H9 (cell line): ENCODE results near the gene SIT1. TPM values are rescaled to one million over a fixed set of nuclear protein-coding genes. Genes with fewer than 3 reads are reported as not detected.

Experiments used
- DNase-seq: peaks from one replicate; pipeline ENCODE4 v3.0.0-alpha.2; 2017
- H2AFZ ChIP-seq: one replicate; pipeline ENCODE4 v1.6.1; 2013; ENCODE audit warnings: mild to moderate bottlenecking, low read length, control low read depth, moderate library complexity
- H2AK5ac ChIP-seq: 2 replicates; pipeline ENCODE4 v1.6.1; 2013; ENCODE audit warnings: low read length, control low read depth, mixed read lengths; ENCODE audit not compliant: insufficient read length
- H2BK120ac ChIP-seq: one replicate; pipeline ENCODE4 v1.6.1; 2013; ENCODE audit warnings: low read depth, mild to moderate bottlenecking, low read length, control low read depth, inconsistent platforms; ENCODE audit not compliant: poor library complexity, severe bottlenecking
- H2BK12ac ChIP-seq: 2 replicates; pipeline ENCODE4 v1.6.1; 2013; ENCODE audit warnings: low read length, control low read depth, mixed read lengths, low read depth; ENCODE audit not compliant: insufficient read length
- H2BK15ac ChIP-seq: 2 replicates; pipeline ENCODE4 v1.6.1; 2013; ENCODE audit warnings: low read depth, low read length, control low read depth
- H2BK20ac ChIP-seq: one replicate; pipeline ENCODE4 v1.6.1; 2013; ENCODE audit warnings: low read depth, mild to moderate bottlenecking, low read length, control low read depth, inconsistent platforms; ENCODE audit not compliant: poor library complexity, severe bottlenecking
- H2BK5ac ChIP-seq: 2 replicates; pipeline ENCODE4 v1.6.1; 2013; ENCODE audit warnings: low read length, control low read depth, mixed read lengths; ENCODE audit not compliant: insufficient read length
- H3K14ac ChIP-seq: 2 replicates; pipeline ENCODE4 v1.6.1; 2013; ENCODE audit warnings: low read length, control low read depth; ENCODE audit not compliant: insufficient read depth
- H3K18ac ChIP-seq: 2 replicates; pipeline ENCODE4 v1.6.1; 2013; ENCODE audit warnings: low read depth, mild to moderate bottlenecking, mixed read lengths, low read length, control low read depth; ENCODE audit not compliant: insufficient read length
- H3K23ac ChIP-seq: 2 replicates; pipeline ENCODE4 v1.6.1; 2013; ENCODE audit warnings: low read length, control low read depth, mixed read lengths, low read depth; ENCODE audit not compliant: insufficient read length
- H3K23me2 ChIP-seq: 2 replicates; pipeline ENCODE4 v1.6.1; 2013; ENCODE audit warnings: low read depth, mild to moderate bottlenecking, mixed read lengths, low read length, control low read depth; ENCODE audit not compliant: insufficient read length, poor library complexity, severe bottlenecking
- H3K27ac ChIP-seq: 2 replicates; pipeline ENCODE4 v1.5.1; 2013; ENCODE audit warnings: low read length, control low read depth, mixed read lengths, low read depth; ENCODE audit not compliant: insufficient read length
- H3K27me3 ChIP-seq: 2 replicates; pipeline ENCODE4 v1.6.1; 2013; ENCODE audit warnings: low read length, control low read depth, inconsistent platforms; ENCODE audit not compliant: insufficient read depth
- H3K4ac ChIP-seq: 2 replicates; pipeline ENCODE4 v1.6.1; 2013; ENCODE audit warnings: low read depth, mild to moderate bottlenecking, control low read depth, inconsistent platforms, low read length, moderate library complexity
- H3K4me1 ChIP-seq: 2 replicates; pipeline ENCODE4 v1.6.1; 2013; ENCODE audit warnings: low read length, control low read depth, inconsistent platforms; ENCODE audit not compliant: insufficient read depth
- H3K4me2 ChIP-seq: 2 replicates; pipeline ENCODE4 v1.6.1; 2013; ENCODE audit warnings: low read length, control low read depth, mixed read lengths; ENCODE audit not compliant: insufficient read length, insufficient read depth
- H3K56ac ChIP-seq: 2 replicates; pipeline ENCODE4 v1.6.1; 2013; ENCODE audit warnings: low read depth, mild to moderate bottlenecking, mixed read lengths, low read length, control low read depth; ENCODE audit not compliant: insufficient read length
- H3K79me1 ChIP-seq: 2 replicates; pipeline ENCODE4 v1.6.1; 2013; ENCODE audit warnings: low read depth, mild to moderate bottlenecking, moderate library complexity, low read length, control low read depth, inconsistent platforms; ENCODE audit not compliant: insufficient read depth, poor library complexity, severe bottlenecking
- H3K79me2 ChIP-seq: 2 replicates; pipeline ENCODE4 v1.6.1; 2013; ENCODE audit warnings: low read length, control low read depth, inconsistent platforms; ENCODE audit not compliant: insufficient read depth
- H3K9ac ChIP-seq: 2 replicates; pipeline ENCODE4 v1.6.1; 2013; ENCODE audit warnings: low read length, control low read depth, mixed read lengths; ENCODE audit not compliant: insufficient read length; ENCODE audit errors: extremely low read depth
- H3K9me3 ChIP-seq: one replicate; pipeline ENCODE4 v1.6.1; 2013; ENCODE audit warnings: low read depth, low read length, inconsistent platforms; ENCODE audit not compliant: control insufficient read depth
- H3T11ph ChIP-seq: one replicate; pipeline ENCODE4 v1.6.1; 2013; ENCODE audit warnings: mild to moderate bottlenecking, low read length, control low read depth, inconsistent platforms
- H4K20me1 ChIP-seq: one replicate; pipeline ENCODE4 v1.6.1; 2013; ENCODE audit not compliant: control insufficient read depth, insufficient read length, insufficient read depth
- H4K5ac ChIP-seq: 2 replicates; pipeline ENCODE4 v1.6.1; 2013; ENCODE audit warnings: low read depth, mild to moderate bottlenecking, mixed read lengths, low read length, control low read depth; ENCODE audit not compliant: insufficient read length
- H4K8ac ChIP-seq: replicated peaks from 2 replicates; pipeline ENCODE4 v1.6.1; 2013; ENCODE audit warnings: low read length, control low read depth, mixed read lengths, low read depth; ENCODE audit not compliant: insufficient read length
- H4K91ac ChIP-seq: 2 replicates; pipeline ENCODE4 v1.6.1; 2013; ENCODE audit warnings: low read depth, mild to moderate bottlenecking, moderate library complexity, mixed read lengths, low read length, control low read depth; ENCODE audit not compliant: insufficient read length
- H3K27ac Mint-ChIP-seq, 3 experiments: 2 replicates in 2 of 3; 3 replicates in 1 of 3; pipeline ENCODE4 v1.8.0; 2020 to 2021; ENCODE audit warnings: mixed read lengths in 3 of 3, mild to moderate bottlenecking in 1 of 3, moderate library complexity in 1 of 3
- H3K27me3 Mint-ChIP-seq: 2 replicates; pipeline ENCODE4 v1.8.0; 2021; ENCODE audit warnings: low read depth, mild to moderate bottlenecking, moderate library complexity, mixed read lengths
- H3K36me3 Mint-ChIP-seq, 3 experiments: 2 replicates in 2 of 3; 3 replicates in 1 of 3; pipeline ENCODE4 v1.8.0; 2020 to 2021; ENCODE audit warnings: low read depth in 3 of 3, mixed read lengths in 3 of 3; ENCODE audit not compliant: insufficient read depth in 1 of 3
- H3K4me1 Mint-ChIP-seq, 2 experiments: 2 replicates each; pipeline ENCODE4 v1.8.0; 2020; ENCODE audit warnings: mixed read lengths in 2 of 2
- H3K4me3 Mint-ChIP-seq, 2 experiments: 2 replicates in 1 of 2; 3 replicates in 1 of 2; pipeline ENCODE4 v1.8.0; 2020 to 2021; ENCODE audit warnings: mild to moderate bottlenecking in 2 of 2, mixed read lengths in 2 of 2, moderate library complexity in 1 of 2
- H3K9me3 Mint-ChIP-seq, 2 experiments: 2 replicates in 1 of 2; 3 replicates in 1 of 2; pipeline ENCODE4 v1.8.0; 2020; ENCODE audit warnings: mild to moderate bottlenecking in 2 of 2, mixed read lengths in 2 of 2, moderate library complexity in 1 of 2
- WGBS: extraction: QIAGEN DNeasy Blood & Tissue Kit; methylation state at CpG from one replicate; pipeline ENCODE4 v1.1.7; 2013; ENCODE audit warnings: missing lambda C conversion rate, low lambda C conversion rate, mixed read lengths; ENCODE audit not compliant: insufficient read length; ENCODE audit errors: extremely low coverage; 5-methylcytosine and 5-hydroxymethylcytosine counted together
- microRNA-seq: library from miRNA; unstranded; fragments of <30 nt; microRNA quantifications from one replicate; pipeline ENCODE4, GENCODE V29; 2020; ENCODE audit warnings: borderline microRNAs expressed
- total RNA-seq: library from RNA; stranded (reverse); gene quantifications from 2 replicates; pipeline ENCODE4 v1.2.1, GENCODE V29; 2021
- TF ChIP-seq, protein P1 (sequence below): fragments of 200-600 bp; sonication (generic); conservative IDR thresholded peaks from 3 replicates; pipeline ENCODE4 v1.8.0; 2021; ENCODE audit warnings: antibody characterized with exemption, mild to moderate bottlenecking

The SIT1 gene
- total RNA-seq, 1 experiment from 2014 or later, result 1.6 TPM

GRCh38 chr9:35599763-35600604, 50.7 kb downstream of the SIT1 start:
- H3K9me3 ChIP-seq, result no peaks in the 10 kb centered on the region
- H4K5ac ChIP-seq, result no peak overlapping the region
- H2BK120ac ChIP-seq, result no peak overlapping the region
- H2AFZ ChIP-seq, result no peak overlapping the region
- no peak overlapping the region for H3K4ac ChIP-seq
- TF ChIP-seq, protein P1, sequence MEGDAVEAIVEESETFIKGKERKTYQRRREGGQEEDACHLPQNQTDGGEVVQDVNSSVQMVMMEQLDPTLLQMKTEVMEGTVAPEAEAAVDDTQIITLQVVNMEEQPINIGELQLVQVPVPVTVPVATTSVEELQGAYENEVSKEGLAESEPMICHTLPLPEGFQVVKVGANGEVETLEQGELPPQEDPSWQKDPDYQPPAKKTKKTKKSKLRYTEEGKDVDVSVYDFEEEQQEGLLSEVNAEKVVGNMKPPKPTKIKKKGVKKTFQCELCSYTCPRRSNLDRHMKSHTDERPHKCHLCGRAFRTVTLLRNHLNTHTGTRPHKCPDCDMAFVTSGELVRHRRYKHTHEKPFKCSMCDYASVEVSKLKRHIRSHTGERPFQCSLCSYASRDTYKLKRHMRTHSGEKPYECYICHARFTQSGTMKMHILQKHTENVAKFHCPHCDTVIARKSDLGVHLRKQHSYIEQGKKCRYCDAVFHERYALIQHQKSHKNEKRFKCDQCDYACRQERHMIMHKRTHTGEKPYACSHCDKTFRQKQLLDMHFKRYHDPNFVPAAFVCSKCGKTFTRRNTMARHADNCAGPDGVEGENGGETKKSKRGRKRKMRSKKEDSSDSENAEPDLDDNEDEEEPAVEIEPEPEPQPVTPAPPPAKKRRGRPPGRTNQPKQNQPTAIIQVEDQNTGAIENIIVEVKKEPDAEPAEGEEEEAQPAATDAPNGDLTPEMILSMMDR, result peak; percentile 24; the same call in 1 of the 3 replicates
- no peak overlapping the region for H2BK15ac ChIP-seq
- no peaks in the 10 kb centered on the region for H3K27me3 ChIP-seq
- Mint-ChIP-seq H3K4me1 (peaks cover 19 to 26% of the 10 kb centered on the region in 2 experiments), H3K27me3 (peaks cover 3% of the 10 kb centered on the region), H3K4me3 (no peak overlapping the region), H3K9me3 (no peaks in the 10 kb centered on the region; a peak in 1 of 5 replicates), H3K36me3 (no peaks in the 10 kb centered on the region; a peak in 1 of 7 replicates), H3K27ac (0 out of 7 replicates have a peak overlapping the region, but pooled peaks of 1 of the 3 experiments have one; percentile 44)
- no peak overlapping the region for H4K91ac ChIP-seq
- H3K14ac ChIP-seq, result no peak overlapping the region
- WGBS, result no CpG with 5 or more reads among the region's 14 CpGs
- no peaks in the 10 kb centered on the region for H4K20me1 ChIP-seq
- peak; percentile 65 for DNase-seq
- H3K27ac ChIP-seq, result no peak overlapping the region
- H3K23ac ChIP-seq, result no peak overlapping the region
- no peak overlapping the region for H2BK5ac ChIP-seq
- H3K4me1 ChIP-seq, result no peaks in the 10 kb centered on the region; the same call in 1 of the 2 replicates
- no peak overlapping the region for H3K9ac ChIP-seq
- H3K23me2 ChIP-seq, result peaks cover 9% of the 10 kb centered on the region
- H2BK12ac ChIP-seq, result no peak overlapping the region
- no peak overlapping the region for H3T11ph ChIP-seq
- H4K8ac ChIP-seq, result no peak overlapping the region
- no peak overlapping the region for H2BK20ac ChIP-seq
- no peaks in the 10 kb centered on the region for H3K79me1 ChIP-seq
- H3K56ac ChIP-seq, result no peak overlapping the region
- H3K79me2 ChIP-seq, result no peaks in the 10 kb centered on the region
- H2AK5ac ChIP-seq, result no peak overlapping the region
- no peak overlapping the region for H3K4me2 ChIP-seq
- peak overlapping the region; percentile 4 for H3K18ac ChIP-seq

Small RNA genes lying within 50 kb of the gene (microRNA-seq; reads per million reads assigned to microRNA genes)
- 0.46 reads per million for gene MIR4667

Other genes starting within 250 kb of the SIT1 start
- gene RUSC2, start 160.8 kb downstream of the SIT1 start, total RNA-seq, result 5.8 and 6.3 TPM in 2 replicates
- 28.1 and 28.6 TPM in 2 replicates for gene TESK1, start 45.7 kb downstream of the SIT1 start, total RNA-seq
- gene CD72, start 32.5 kb downstream of the SIT1 start, total RNA-seq, result 3.3 and 3.9 TPM in 2 replicates
- 18,417 and 20,652 TPM in 2 replicates for gene RMRP, start 7.1 kb upstream of the SIT1 start, total RNA-seq
- gene CCDC107, start 7.4 kb upstream of the SIT1 start, total RNA-seq, result 11.3 and 12.0 TPM in 2 replicates
- 21.6 and 24.4 TPM in 2 replicates for gene ARHGEF39, start 14.3 kb upstream of the SIT1 start, total RNA-seq
- 0.94 and 1.9 TPM in 2 replicates for gene CA9, start 23.0 kb upstream of the SIT1 start, total RNA-seq
- gene TPM2, start 39.0 kb upstream of the SIT1 start, total RNA-seq, result 221 and 225 TPM in 2 replicates
- gene TLN1, start 81.3 kb upstream of the SIT1 start, total RNA-seq, result 102 and 103 TPM in 2 replicates
- 26.9 and 27.3 TPM in 2 replicates for gene CREB3, start 81.7 kb upstream of the SIT1 start, total RNA-seq
- 90.7 and 103 TPM in 2 replicates for gene GBA2, start 98.3 kb upstream of the SIT1 start, total RNA-seq
- gene RGP1, start 98.4 kb upstream of the SIT1 start, total RNA-seq, result 23.5 and 25.7 TPM in 2 replicates
- gene MSMP, start 103.3 kb upstream of the SIT1 start, total RNA-seq, result 0.83 and 0.97 TPM in 2 replicates
- gene NPR2, start 140.7 kb upstream of the SIT1 start, total RNA-seq, result 12.2 and 12.5 TPM in 2 replicates
- gene SPAG8, start 161.3 kb upstream of the SIT1 start, total RNA-seq, result 0.46 and 0.50 TPM in 2 replicates
- 30.9 and 35.9 TPM in 2 replicates for gene HINT2, start 164.1 kb upstream of the SIT1 start, total RNA-seq
- not detected in 2 replicates for gene FAM221B, start 177.8 kb upstream of the SIT1 start, total RNA-seq
- 7.9 and 9.3 TPM in 2 replicates for gene TMEM8B, start 178.3 kb upstream of the SIT1 start, total RNA-seq
- gene OR13J1, start 219.5 kb upstream of the SIT1 start, total RNA-seq, result not detected in 2 replicates